ENCODE results near the gene CORO2B. TPM values are rescaled to one million over a fixed set of nuclear protein-coding genes. Genes with fewer than 3 reads are reported as not detected.

CORO2B gene
- total and polyA plus RNA-seq, 9 donors = 7.5 to 61.0 (median 18.0) TPM

DNA sequence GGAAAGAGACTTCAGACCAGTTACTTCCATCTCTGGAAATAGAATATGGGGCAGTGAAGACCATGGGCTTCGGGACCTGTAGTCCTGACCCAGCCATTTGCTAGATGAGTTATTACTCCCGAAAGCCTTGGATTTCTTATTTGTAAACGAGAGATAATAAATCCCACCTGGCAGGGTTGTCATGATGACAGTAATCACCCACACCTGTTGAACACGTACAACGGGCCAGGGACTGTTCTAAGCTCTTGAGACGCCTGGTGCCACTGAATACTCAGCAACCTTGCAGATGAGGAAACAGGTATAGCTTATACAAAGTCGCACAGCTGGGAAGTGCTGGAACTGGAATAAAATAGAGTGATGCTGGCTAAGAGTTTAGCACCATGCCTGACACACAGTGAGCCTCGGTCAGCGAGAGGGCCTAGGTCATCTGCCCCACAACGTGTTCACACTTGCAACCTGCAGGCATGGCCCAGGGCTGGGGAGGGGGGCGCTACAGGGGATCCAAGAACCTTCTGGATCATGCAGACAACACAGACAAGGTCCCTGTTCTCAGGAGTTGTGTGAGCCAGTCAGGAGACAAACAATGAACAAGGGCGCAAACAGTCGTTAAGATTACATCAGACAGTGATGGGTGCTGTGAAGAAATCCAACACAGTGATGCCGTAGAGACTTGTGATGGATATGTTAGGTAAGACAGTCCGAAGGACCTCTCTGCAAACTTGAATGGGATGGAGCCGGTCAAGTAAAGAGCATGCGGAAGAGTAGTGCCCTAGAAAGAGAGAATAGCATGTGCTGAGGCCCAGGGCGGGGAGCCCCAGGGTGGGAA lies 89.2 kb downstream of the CORO2B start:
- Histone ChIP-seq H3K27ac (peak overlapping the region in 1 of 2 donors; percentile 69), H3K4me1 (ENCODE audit: insufficient read depth) (peaks cover 15% of the 10 kb centered on the region), H3K9me3 (no peaks in the 10 kb centered on the region), H3K4me3 (no peak overlapping the region), H3K27me3 (no peaks in the 10 kb centered on the region), H3K36me3 (no peaks in the 10 kb centered on the region)
- intact Hi-C loops (cut with DNase I) = no loop called here
- TF ChIP-seq EP300 (IDR thresholded peaks at IDR 0.05) (no peak), POLR2A (IDR thresholded peaks at IDR 0.05) (no peak)
- TF ChIP-seq, protein P1, sequence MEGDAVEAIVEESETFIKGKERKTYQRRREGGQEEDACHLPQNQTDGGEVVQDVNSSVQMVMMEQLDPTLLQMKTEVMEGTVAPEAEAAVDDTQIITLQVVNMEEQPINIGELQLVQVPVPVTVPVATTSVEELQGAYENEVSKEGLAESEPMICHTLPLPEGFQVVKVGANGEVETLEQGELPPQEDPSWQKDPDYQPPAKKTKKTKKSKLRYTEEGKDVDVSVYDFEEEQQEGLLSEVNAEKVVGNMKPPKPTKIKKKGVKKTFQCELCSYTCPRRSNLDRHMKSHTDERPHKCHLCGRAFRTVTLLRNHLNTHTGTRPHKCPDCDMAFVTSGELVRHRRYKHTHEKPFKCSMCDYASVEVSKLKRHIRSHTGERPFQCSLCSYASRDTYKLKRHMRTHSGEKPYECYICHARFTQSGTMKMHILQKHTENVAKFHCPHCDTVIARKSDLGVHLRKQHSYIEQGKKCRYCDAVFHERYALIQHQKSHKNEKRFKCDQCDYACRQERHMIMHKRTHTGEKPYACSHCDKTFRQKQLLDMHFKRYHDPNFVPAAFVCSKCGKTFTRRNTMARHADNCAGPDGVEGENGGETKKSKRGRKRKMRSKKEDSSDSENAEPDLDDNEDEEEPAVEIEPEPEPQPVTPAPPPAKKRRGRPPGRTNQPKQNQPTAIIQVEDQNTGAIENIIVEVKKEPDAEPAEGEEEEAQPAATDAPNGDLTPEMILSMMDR (IDR thresholded peaks at IDR 0.05) = no peak
- 82 to 87% (median 85%) methylated on average over 18 of the region's 18 CpGs for WGBS, 3 donors
- DNase-seq = peak in 1 of 5 donors; percentile 21

DNA sequence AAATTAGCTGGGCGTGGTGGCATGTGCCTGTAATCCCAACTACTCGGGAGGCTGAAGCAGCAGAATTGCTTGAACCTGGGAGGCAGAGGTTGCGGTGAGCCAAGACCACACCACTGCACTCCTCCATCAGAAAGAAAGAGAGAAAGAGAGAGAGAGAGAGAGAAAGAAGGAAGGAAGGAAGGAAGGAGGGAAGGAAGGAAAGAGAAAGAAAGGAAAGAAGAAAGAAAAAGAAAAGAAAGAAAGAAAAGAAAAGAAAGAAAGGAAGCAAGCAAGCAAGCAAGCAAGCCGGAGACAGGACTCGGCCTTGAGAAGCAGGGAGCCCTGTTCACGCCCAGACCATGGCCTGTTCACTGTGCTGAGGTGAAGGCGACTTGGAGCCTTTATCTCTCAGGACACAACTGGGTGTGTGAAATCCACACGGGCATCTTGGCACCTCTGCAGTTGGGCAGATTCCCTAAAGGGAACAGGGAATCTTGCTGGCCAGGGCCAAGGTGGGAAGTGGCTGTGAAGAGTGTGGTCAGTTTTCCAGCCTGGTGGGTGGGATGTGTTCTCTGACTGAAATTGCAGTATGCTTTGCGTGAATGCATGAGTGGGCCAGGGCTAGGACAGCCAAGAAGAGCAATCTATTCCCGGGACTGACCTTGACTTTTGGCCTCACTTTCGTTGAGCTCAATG lies 90.3 kb downstream of the CORO2B start:
- intact Hi-C loops (cut with DNase I) = no loop called here
- peaks cover 15% of the 10 kb centered on the region for H3K4me1 ChIP-seq (ENCODE audit: insufficient read depth)
- no peak for TF ChIP-seq EP300 (IDR thresholded peaks at IDR 0.05)
- TF ChIP-seq, protein P1 (IDR thresholded peaks at IDR 0.05) = no peak
- no peaks in the 10 kb centered on the region for H3K9me3 ChIP-seq
- 25 to 44% (median 31%) methylated on average over 11 of the region's 11 CpGs for WGBS, 3 donors
- H3K27me3 ChIP-seq = no peaks in the 10 kb centered on the region
- DNase-seq = peak; percentile 64 to 72 (median 66)
- H3K36me3 ChIP-seq = no peaks in the 10 kb centered on the region
- H3K27ac ChIP-seq = peak overlapping the region in 1 of 2 donors; percentile 69
- no peak overlapping the region for H3K4me3 ChIP-seq

DNA sequence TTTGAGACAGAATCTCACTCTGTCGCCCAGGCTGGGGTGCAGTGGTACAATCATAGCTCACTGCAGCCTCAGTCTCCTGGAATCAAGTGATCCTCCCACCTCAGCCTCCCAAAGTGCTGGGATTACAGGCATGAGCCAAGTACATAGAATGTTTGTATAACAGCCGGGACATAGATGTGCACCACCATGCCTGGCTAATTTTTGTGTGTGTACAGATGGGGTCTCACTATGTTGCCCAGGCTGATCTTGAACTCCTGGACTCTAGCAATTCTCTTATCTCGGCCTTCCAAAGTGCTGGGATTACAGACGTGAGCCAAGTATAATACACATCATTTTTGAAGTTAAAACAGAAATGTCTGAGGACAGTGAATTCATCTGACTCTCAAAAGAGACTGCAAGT lies 93.5 kb downstream of the CORO2B start:
- TF ChIP-seq EP300 (IDR thresholded peaks at IDR 0.05) (no peak), POLR2A (IDR thresholded peaks at IDR 0.05) (no peak)
- TF ChIP-seq, protein P1 (IDR thresholded peaks at IDR 0.05) = no peak
- peak in 2 of 5 donors; percentile 5 for DNase-seq
- WGBS, 3 donors = 56 to 64% (median 63%) methylated on average over 4 of the region's 4 CpGs
- Histone ChIP-seq H3K36me3 (no peaks in the 10 kb centered on the region), H3K27ac (no peak overlapping the region), H3K4me1 (ENCODE audit: insufficient read depth) (peaks cover 21% of the 10 kb centered on the region), H3K27me3 (no peaks in the 10 kb centered on the region), H3K9me3 (no peaks in the 10 kb centered on the region), H3K4me3 (no peak overlapping the region)
- intact Hi-C loops (cut with DNase I) = loop anchor here (2.0 to 10.0 kb wide), 6 partner anchors 95 to 367 kb away; partner anchors contain the start of gene CORO2B (in 2 of the 4)

DNA sequence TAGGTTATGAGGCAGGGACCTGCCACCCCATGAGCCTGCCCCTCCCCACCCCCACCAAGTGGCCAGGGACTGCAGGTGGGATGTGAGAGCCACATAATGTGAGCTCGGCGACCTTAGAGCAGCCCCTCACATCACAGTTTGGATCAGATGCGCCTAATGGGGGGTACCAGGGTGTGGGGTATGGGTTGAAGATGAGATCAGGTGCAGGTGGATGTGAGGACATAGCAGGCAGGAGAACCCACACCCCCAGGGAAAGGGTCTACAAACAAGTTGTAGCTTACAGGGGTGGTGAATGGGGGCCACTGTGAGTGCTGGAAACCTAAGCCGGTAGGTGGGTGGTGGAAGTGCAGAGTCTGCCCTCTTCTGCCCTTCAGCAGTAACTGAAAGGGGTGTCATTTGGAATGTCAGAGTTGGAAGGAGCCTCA lies 94.0 kb downstream of the CORO2B start:
- no peak overlapping the region for H3K4me3 ChIP-seq
- H3K27ac ChIP-seq = no peak overlapping the region
- TF ChIP-seq EP300 (IDR thresholded peaks at IDR 0.05) = no peak
- TF ChIP-seq, protein P1 (IDR thresholded peaks at IDR 0.05) = peak in 2 of 3 donors; percentile 19 to 21
- TF ChIP-seq POLR2A (IDR thresholded peaks at IDR 0.05) = no peak
- H3K36me3 ChIP-seq = no peaks in the 10 kb centered on the region
- no peaks in the 10 kb centered on the region for H3K27me3 ChIP-seq
- H3K4me1 ChIP-seq (ENCODE audit: insufficient read depth) = peaks cover 21% of the 10 kb centered on the region
- 76 to 83% (median 76%) methylated on average over 4 of the region's 4 CpGs for WGBS, 3 donors
- intact Hi-C loops (cut with DNase I) = loop anchor here (2.0 to 10.0 kb wide), 6 partner anchors 95 to 368 kb away; partner anchors contain the start of gene CORO2B (in 2 of the 4)
- peak in 4 of 5 donors; percentile 27 to 41 (median 32) for DNase-seq
- no peaks in the 10 kb centered on the region for H3K9me3 ChIP-seq

All from ovary (tissue), 9 donors.